Prostate gland (tissue), 2 donors: ENCODE measurements around the gene TMEM9B.

Experiments used
- CTCF ChIP-seq, 4 experiments: fragments of 200-600 bp in 2 of 4; fragments of 450-650 bp in 2 of 4; sonication (generic) in 2 of 4; IDR thresholded peaks; 1 replicate in 3 of 4; 2 replicates in 1 of 4; pipeline ENCODE4 v1.5.1; 2016 to 2019; ENCODE audit warnings: antibody characterized with exemption in 4 of 4, mild to moderate bottlenecking in 2 of 4, moderate library complexity in 2 of 4
- POLR2A ChIP-seq: fragments of 450-650 bp; IDR thresholded peaks from one replicate; pipeline ENCODE4 v1.6.1; 2016; ENCODE audit warnings: antibody characterized with exemption, mild to moderate bottlenecking

DNA sequence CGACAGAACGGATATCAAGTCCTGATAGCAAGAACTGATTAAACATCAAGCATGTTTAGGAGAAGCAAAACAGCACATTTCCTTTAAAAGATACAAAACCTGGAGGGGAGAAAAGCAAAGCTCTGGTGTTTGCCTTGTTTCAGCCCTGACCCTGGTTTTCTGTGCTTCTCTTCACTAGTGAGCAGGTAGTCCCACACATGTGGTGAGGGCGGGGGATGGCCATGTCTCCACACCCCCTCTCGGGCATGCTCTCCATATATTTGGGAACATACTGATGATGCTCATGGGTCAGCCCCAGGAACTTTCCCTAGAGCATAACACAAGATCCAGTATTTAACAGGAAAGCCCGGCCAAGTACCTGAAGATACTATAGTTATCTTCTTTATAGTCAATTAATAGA, 41.6 kb downstream of the TMEM9B start:
- no peak for TF ChIP-seq CTCF (IDR thresholded peaks at IDR 0.05)
- TF ChIP-seq POLR2A, result no peak
